Heart left ventricle (tissue), 16 donors: ENCODE measurements around the gene TRIM7. TPM values are rescaled to one million over a fixed set of nuclear protein-coding genes. Genes with fewer than 3 reads are reported as not detected.

Source experiments
- ATAC-seq, 4 donors: fragments of 200-7000 bp; cut with Tn5 transposase; one replicate each; pipeline ENCODE4 v1.9.1; 2020 to 2022; ENCODE audit warnings: moderate library complexity in 4 of 4, mild to moderate bottlenecking in 3 of 4, moderate number of reproducible peaks in 1 of 4
- DNase-seq, 5 donors: peaks; one replicate each; pipeline ENCODE4 v3.0.0-alpha.2; 2020
- H3K27ac ChIP-seq, 12 donors: fragments of 200-600 bp; sonication (generic) in 4 of 12; one replicate each; pipeline versions ENCODE4 v1.5.0 to v1.8.0; 2016 to 2022; ENCODE audit warnings: mild to moderate bottlenecking in 2 of 12
- H3K27me3 ChIP-seq, 9 donors: fragments of 200-600 bp; sonication (generic) in 2 of 9; one replicate each; pipeline versions ENCODE4 v1.5.1 to v1.8.0; 2016 to 2022; ENCODE audit warnings: mild to moderate bottlenecking in 3 of 9
- H3K36me3 ChIP-seq, 9 donors: fragments of 200-600 bp; sonication (generic) in 2 of 9; one replicate each; pipeline versions ENCODE4 v1.5.0 to v1.8.0; 2018 to 2022; ENCODE audit warnings: mild to moderate bottlenecking in 2 of 9
- H3K4me1 ChIP-seq, 12 donors: fragments of 200-600 bp; sonication (generic) in 4 of 12; one replicate each; pipeline versions ENCODE4 v1.5.0 to v1.8.0; 2016 to 2022; ENCODE audit warnings: mild to moderate bottlenecking in 3 of 12
- H3K4me3 ChIP-seq, 12 donors: fragments of 200-600 bp; sonication (generic) in 4 of 12; one replicate each; pipeline versions ENCODE4 v1.5.0 to v1.8.0; 2017 to 2022; ENCODE audit warnings: mild to moderate bottlenecking in 9 of 12, moderate library complexity in 4 of 12
- H3K9me3 ChIP-seq, 12 donors: fragments of 200-600 bp; sonication (generic) in 4 of 12; one replicate each; pipeline versions ENCODE4 v1.5.0 to v1.8.0; 2016 to 2022; ENCODE audit warnings: mild to moderate bottlenecking in 1 of 12
- POLR2A ChIP-seq, 2 donors: fragments of 450-650 bp; IDR thresholded peaks; one replicate each; pipeline ENCODE4 v1.6.1; 2017; ENCODE audit warnings: antibody characterized with exemption in 2 of 2, mild to moderate bottlenecking in 2 of 2, moderate library complexity in 2 of 2
- WGBS, 4 donors: extraction: QIAGEN DNeasy Blood & Tissue Kit in 2 of 4; methylation state at CpG; one replicate each; pipeline versions ENCODE4 v1.1.5 to v1.1.7; 2013 to 2018; 5-methylcytosine and 5-hydroxymethylcytosine counted together
- intact Hi-C, 10 donors: fragments of 100-400 bp; cut with DNase I; formaldehyde crosslinking; loops; one replicate each; pipeline versions ENCODE4 v1.11.1 to v1.14.2; 2022
- polyA plus RNA-seq, 2 donors: library from polyadenylated mRNA; stranded (reverse); fragments of 200-250 nt; gene quantifications; one replicate each; pipeline ENCODE4 v1.2.3, GENCODE V29; 2013
- total RNA-seq, 9 donors: library from RNA; depleted of rRNA in 2 of 9; stranded (reverse); fragments of >200 nt in 2 of 9; fragmentation: NEBNext Ultra II Directional in 3 of 9; extraction: Animal tissue kit (Norgen Biotek cat#: 25700) in 3 of 9; gene quantifications; one replicate each; pipeline versions ENCODE4 v1.1.0 to v1.2.4, GENCODE V29; 2016 to 2023
- TF ChIP-seq, protein P1 (sequence below), 12 donors: fragments of 200-600 bp; sonication (generic) in 4 of 12; IDR thresholded peaks; one replicate each; pipeline versions ENCODE4 v1.5.0 to v1.8.0; 2018 to 2022; ENCODE audit warnings: antibody characterized with exemption in 12 of 12, mild to moderate bottlenecking in 5 of 12
- donor health status: ischemic (EF 13 %, LVEDD 7.1; RV severe dilation, severe dysfunction).
- donor health status: healthy with polysubstance abuse.
- donor health status: DM: no; HTN: yes; CAD: no.
- donor health status: DM: no; HTN: no; CAD: no.
- donor health status: ischemic (EF 25% LVEDD 6.9; RV normal size, moderate dysfunction).
- donor health status: ischemic (EF 25% LVEDD 5.7; RV mildly dilated, moderate dysfunction).
- donor health status: healthy.
- donor health status: DM: yes; HTN: yes; CAD: no.
- donor health status: ischemic (EF 35%, LVEDD 5.7; RV mildly dilated, moderate dysfunction).
- donor health status: nonischemic (EF 11% LVEDD 7.7; RV severe dilation, severe dysfunction).
- donor health status: DM: yes; HTN: yes; CAD: no.
- donor health status: PGD.
- donor health status: ischemic (EF 29% LVEDD 5.4; RV normal size, mild dysfunction).
- donor health status: nonischemic (EF 23%, LVEDD 6.1; RV moderate dilation, normal function).

TRIM7 gene
- total and polyA plus RNA-seq, 11 donors: 3.6 to 11.0 (median 6.7) TPM

DNA sequence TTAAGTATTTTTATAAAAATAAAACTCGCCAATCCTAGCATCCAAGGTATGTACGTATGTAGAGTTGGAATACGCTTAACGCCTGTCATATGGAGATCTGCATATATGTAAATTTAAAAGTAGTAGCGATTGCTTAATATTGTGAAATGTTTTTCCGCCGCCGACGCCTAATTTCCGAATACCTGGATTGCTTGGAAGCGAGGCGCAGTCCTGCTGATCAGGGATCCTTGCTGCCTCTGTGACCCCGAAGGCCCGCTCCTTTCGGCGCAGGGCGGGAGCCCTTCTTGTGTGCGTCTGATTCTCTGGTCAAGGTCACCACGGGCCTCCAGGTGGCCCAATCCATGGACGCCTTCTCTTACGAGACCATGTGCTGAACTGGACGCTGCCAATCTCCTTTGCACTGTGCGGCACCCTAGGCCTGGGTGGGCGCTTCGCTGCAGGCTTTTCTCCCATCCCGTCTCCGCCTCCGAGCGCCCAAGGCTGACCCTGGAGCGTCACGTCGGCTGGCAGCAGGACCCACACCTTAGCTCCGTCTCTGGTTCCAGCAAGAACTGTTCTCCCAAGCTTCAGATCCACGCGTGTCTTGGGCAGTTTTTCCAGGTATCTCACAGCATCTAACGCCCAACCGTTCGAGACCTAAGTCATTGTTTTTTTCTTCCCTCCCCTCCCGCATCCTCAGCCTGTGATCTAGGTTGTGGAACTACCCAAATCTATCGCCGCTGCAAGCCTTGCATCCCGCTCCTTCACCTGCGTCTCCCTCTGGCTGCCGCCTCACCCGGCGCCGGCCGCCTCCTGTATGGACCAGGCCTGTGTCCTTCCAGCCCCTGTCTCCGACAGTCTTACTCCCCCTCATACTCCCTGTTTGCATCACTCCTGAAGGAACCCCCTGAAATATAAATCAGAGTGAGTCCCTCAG, 14.5 kb upstream of the TRIM7 start:
- Histone ChIP-seq H3K9me3 (no peaks in the 10 kb centered on the region), H3K4me3 (no peak overlapping the region), H3K4me1 (peaks cover 0 to 52% (median 22%) of the 10 kb centered on the region in 12 donors), H3K36me3 (no peaks in the 10 kb centered on the region), H3K27me3 (no peaks in the 10 kb centered on the region), H3K27ac (no peak overlapping the region)
- ATAC-seq (no peak), DNase-seq (no peak)
- WGBS, 4 donors: 75 to 78% (median 76%) methylated on average over 49 of the region's 49 CpGs
- intact Hi-C loops: loop anchor here in 3 of 10 donors (5.0 kb wide), 2 partner anchors 32 to 43 kb away; partner anchors contain the start of gene TRIM52 (in 2 of the 3)
- no peak for TF ChIP-seq POLR2A (IDR thresholded peaks at IDR 0.05)
- TF ChIP-seq, protein P1, sequence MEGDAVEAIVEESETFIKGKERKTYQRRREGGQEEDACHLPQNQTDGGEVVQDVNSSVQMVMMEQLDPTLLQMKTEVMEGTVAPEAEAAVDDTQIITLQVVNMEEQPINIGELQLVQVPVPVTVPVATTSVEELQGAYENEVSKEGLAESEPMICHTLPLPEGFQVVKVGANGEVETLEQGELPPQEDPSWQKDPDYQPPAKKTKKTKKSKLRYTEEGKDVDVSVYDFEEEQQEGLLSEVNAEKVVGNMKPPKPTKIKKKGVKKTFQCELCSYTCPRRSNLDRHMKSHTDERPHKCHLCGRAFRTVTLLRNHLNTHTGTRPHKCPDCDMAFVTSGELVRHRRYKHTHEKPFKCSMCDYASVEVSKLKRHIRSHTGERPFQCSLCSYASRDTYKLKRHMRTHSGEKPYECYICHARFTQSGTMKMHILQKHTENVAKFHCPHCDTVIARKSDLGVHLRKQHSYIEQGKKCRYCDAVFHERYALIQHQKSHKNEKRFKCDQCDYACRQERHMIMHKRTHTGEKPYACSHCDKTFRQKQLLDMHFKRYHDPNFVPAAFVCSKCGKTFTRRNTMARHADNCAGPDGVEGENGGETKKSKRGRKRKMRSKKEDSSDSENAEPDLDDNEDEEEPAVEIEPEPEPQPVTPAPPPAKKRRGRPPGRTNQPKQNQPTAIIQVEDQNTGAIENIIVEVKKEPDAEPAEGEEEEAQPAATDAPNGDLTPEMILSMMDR (IDR thresholded peaks at IDR 0.05): no peak

- Histone ChIP-seq H3K36me3 (no peaks in the 10 kb centered on the region), H3K9me3 (no peaks in the 10 kb centered on the region), H3K4me1 (peaks cover 0 to 47% (median 15%) of the 10 kb centered on the region in 12 donors), H3K27ac (peak overlapping the region in 8 of 12 donors; percentile 33 to 79 (median 67)), H3K4me3 (peak overlapping the region in 10 of 12 donors; percentile 12 to 64 (median 56)), H3K27me3 (no peaks in the 10 kb centered on the region)
- WGBS, 4 donors: 36 to 44% (median 39%) methylated on average over 10 of the region's 10 CpGs
- intact Hi-C loops: loop anchor here in 3 of 10 donors (1.0 kb wide), 3 partner anchors 11 to 30 kb away; no protein-coding TSS in a partner anchor
- TF ChIP-seq, protein P1 (IDR thresholded peaks at IDR 0.05): no peak
- ATAC-seq (no peak), DNase-seq (no peak)
These were observed 13.8 kb upstream of the TRIM7 start for GRCh38 chr5:181218795-181219124.

DNA sequence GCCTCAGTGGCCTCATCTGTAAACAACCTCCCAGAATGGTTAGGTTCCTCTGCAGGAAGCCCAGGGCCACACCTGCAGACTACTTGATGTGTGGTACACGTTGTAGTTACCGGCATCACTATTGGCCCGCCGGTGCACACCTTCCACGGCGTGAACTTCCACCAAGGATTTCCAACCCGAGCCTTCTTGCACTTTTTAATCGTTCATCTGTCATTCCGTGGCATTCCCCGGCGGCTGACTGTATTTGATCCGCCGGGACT, 12.7 kb upstream of the TRIM7 start:
- H3K27ac ChIP-seq: peak overlapping the region in 11 of 12 donors; percentile 4 to 79 (median 70)
- intact Hi-C loops: loop anchor here in 3 of 10 donors (1.0 kb wide), 3 partner anchors 10 to 29 kb away; no protein-coding TSS in a partner anchor
- no peaks in the 10 kb centered on the region for H3K36me3 ChIP-seq
- WGBS, 4 donors: 2 to 7% (median 3%) methylated on average over 13 of the region's 13 CpGs
- H3K27me3 ChIP-seq: no peaks in the 10 kb centered on the region
- H3K9me3 ChIP-seq: no peaks in the 10 kb centered on the region
- TF ChIP-seq, protein P1 (IDR thresholded peaks at IDR 0.05): no peak
- no peak for TF ChIP-seq POLR2A (IDR thresholded peaks at IDR 0.05)
- ATAC-seq (peak in 2 of 4 donors; percentile 0 to 1), DNase-seq (no peak)
- peaks cover 0 to 47% (median 15%) of the 10 kb centered on the region in 12 donors for H3K4me1 ChIP-seq
- peak overlapping the region in 11 of 12 donors; percentile 31 to 64 (median 53) for H3K4me3 ChIP-seq

GRCh38 chr5:181217111-181217802, 12.3 kb upstream of the TRIM7 start:
- intact Hi-C loops: no loop called here
- TF ChIP-seq, protein P1 (IDR thresholded peaks at IDR 0.05): peak in 4 of 12 donors; percentile 7 to 39 (median 11)
- TF ChIP-seq POLR2A (IDR thresholded peaks at IDR 0.05): no peak
- H3K9me3 ChIP-seq: no peaks in the 10 kb centered on the region
- no peaks in the 10 kb centered on the region for H3K27me3 ChIP-seq
- no peaks in the 10 kb centered on the region for H3K36me3 ChIP-seq
- DNase-seq: peak in 3 of 5 donors; percentile 52 to 78 (median 60)
- H3K4me3 ChIP-seq: peak overlapping the region in 11 of 12 donors; percentile 31 to 64 (median 53)
- peak overlapping the region in 11 of 12 donors; percentile 4 to 79 (median 70) for H3K27ac ChIP-seq
- peaks cover 0 to 44% (median 15%) of the 10 kb centered on the region in 12 donors for H3K4me1 ChIP-seq
- WGBS, 4 donors: 0 to 1% (median 0%) methylated on average over 33 to 46 of the region's 46 CpGs
- peak; percentile 17 to 42 (median 24) for ATAC-seq
